ENCODE measurements around the gene EDNRA. TPM values are rescaled to one million over a fixed set of nuclear protein-coding genes. Genes with fewer than 3 reads are reported as not detected.

The EDNRA gene
- total RNA-seq, 2 donors from 2014 or later, result 10.8 to 22.2 TPM

DNA sequence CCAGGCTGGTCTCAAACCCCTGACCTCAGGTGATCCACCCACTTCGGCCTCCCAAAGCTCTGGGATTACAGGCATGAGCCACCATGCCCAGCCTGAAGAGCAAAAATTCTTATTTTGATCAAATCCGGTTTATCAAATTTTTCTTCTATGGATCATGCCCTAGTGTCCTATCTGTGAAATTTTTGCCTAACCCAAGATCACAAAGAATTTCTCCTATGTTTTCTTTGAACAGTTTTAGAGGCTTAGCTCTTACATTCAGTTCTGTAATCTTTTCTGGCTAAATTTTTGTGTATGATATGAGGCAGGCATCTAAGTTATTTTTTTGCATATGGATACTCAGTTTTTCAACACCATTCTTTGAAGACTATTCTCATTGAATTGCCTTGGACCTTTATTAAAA, 27.4 kb downstream of the EDNRA start:
- DNase-seq (ENCODE audit: low spot score), result no peak
- no peak for TF ChIP-seq CTCF (IDR thresholded peaks at IDR 0.05)
- no peaks in the 10 kb centered on the region for H3K27me3 ChIP-seq (replicated peaks; ENCODE audit: insufficient read depth)
- H3K4me1 ChIP-seq (ENCODE audit: control insufficient read depth in 1 of 2, low read depth in 2 of 2), result peaks cover 0 to 2% of the 10 kb centered on the region in 2 donors
- no peak for ATAC-seq (ENCODE audit: insufficient number of reproducible peaks, low FRiP score, low read depth)
- no peak overlapping the region for H3K27ac ChIP-seq
- H3K4me3 ChIP-seq, result no peak overlapping the region
- H3K9me3 ChIP-seq, result no peaks in the 10 kb centered on the region
- no peaks in the 10 kb centered on the region for H3K36me3 ChIP-seq

DNA sequence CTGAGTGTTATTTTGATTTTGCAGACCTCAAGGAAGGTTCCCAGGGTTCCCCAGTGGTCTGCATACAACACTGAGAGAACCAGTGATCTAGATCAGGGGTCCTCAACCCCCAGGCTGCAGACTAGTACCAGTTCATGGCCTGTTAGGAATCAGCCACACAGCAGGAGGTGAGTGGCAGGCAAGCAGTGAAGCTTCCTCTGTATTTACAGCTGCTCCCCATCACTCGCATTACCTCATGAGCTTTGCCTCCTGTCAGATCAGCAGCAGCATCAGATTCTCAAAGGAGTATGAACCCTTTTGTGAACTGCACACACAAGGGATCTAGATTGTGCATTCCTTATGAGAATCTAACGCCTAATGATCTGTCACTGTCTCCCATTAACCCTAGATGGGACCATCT, 28.5 kb downstream of the EDNRA start:
- DNase-seq (ENCODE audit: low spot score), result no peak
- Histone ChIP-seq H3K4me1 (ENCODE audit: control insufficient read depth in 1 of 2, low read depth in 2 of 2) (peaks cover 0 to 2% of the 10 kb centered on the region in 2 donors), H3K9me3 (no peaks in the 10 kb centered on the region), H3K4me3 (no peak overlapping the region), H3K27ac (no peak overlapping the region), H3K27me3 (replicated peaks; ENCODE audit: insufficient read depth) (no peaks in the 10 kb centered on the region), H3K36me3 (no peaks in the 10 kb centered on the region)
- no peak for TF ChIP-seq CTCF (IDR thresholded peaks at IDR 0.05)
- ATAC-seq (ENCODE audit: insufficient number of reproducible peaks, low FRiP score, low read depth), result no peak

DNA sequence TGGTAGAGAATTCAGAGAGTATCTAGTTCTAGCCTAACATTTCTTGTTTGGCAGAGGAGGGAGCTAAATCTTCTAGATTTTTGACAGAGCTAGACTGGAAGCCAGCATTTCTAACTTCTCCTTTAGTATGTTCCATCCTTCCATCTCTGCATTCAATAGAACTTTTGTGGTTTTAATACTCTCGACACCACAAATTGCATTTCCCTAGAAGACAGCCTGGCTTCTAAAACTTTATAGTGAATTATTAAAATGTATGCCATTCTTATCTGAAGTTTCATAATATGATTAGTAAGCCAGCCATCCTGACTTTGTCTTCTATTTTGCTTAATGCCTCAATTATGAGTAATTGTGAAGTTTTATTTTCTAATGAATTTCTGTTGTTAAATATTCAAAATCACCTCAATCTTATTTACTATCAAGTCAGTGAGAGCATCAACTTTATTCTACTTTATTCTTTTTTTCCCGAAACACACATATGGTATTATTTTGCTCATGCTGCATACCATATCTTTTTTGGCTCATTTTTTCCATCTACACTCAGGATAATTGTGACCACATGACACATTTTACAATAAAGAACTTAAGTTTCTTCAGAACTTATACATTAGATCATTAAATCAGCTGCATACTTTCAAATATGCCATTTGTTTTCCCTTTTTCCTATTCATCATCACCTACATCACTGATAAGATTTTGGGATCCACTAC, 30.2 kb downstream of the EDNRA start:
- no peak for TF ChIP-seq CTCF (IDR thresholded peaks at IDR 0.05)
- DNase-seq (ENCODE audit: low spot score) (no peak), ATAC-seq (ENCODE audit: insufficient number of reproducible peaks, low FRiP score, low read depth) (no peak)
- peaks cover 0 to 2% of the 10 kb centered on the region in 2 donors for H3K4me1 ChIP-seq (ENCODE audit: control insufficient read depth in 1 of 2, low read depth in 2 of 2)
- no peaks in the 10 kb centered on the region for H3K36me3 ChIP-seq
- H3K27me3 ChIP-seq (replicated peaks; ENCODE audit: insufficient read depth), result no peaks in the 10 kb centered on the region
- no peak overlapping the region for H3K4me3 ChIP-seq
- no peaks in the 10 kb centered on the region for H3K9me3 ChIP-seq
- no peak overlapping the region for H3K27ac ChIP-seq

- Histone ChIP-seq H3K9me3 (no peaks in the 10 kb centered on the region), H3K27ac (no peak overlapping the region), H3K36me3 (no peaks in the 10 kb centered on the region), H3K27me3 (replicated peaks; ENCODE audit: insufficient read depth) (no peaks in the 10 kb centered on the region), H3K4me1 (ENCODE audit: control insufficient read depth in 1 of 2, low read depth in 2 of 2) (peaks cover 4 to 6% of the 10 kb centered on the region in 2 donors), H3K4me3 (no peak overlapping the region)
- no peak for TF ChIP-seq CTCF (IDR thresholded peaks at IDR 0.05)
- DNase-seq (ENCODE audit: low spot score) (no peak), ATAC-seq (ENCODE audit: insufficient number of reproducible peaks, low FRiP score, low read depth) (no peak)
Observed at GRCh38 chr4:147513091-147513490, 32.2 kb downstream of the EDNRA start.

DNA sequence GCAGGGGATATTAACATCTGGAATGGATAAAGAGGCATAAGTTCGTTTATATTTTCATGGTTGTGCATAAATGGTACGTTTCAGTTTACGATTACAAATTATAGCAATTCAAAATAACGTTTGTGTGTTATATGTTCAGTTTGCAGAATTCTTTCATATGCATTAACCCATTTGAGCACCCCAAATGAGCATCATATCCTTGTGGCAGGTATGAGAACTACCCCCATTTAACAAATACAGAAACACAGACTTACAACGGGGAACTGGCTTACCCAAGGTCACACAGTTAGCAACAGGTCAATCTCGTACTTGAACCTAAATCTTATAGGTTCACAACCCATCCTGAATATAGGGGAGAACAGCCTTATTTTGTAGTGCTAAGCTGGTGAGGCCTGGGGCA, 33.1 kb downstream of the EDNRA start:
- Histone ChIP-seq H3K9me3 (no peaks in the 10 kb centered on the region), H3K36me3 (no peaks in the 10 kb centered on the region), H3K27me3 (replicated peaks; ENCODE audit: insufficient read depth) (no peaks in the 10 kb centered on the region), H3K27ac (no peak overlapping the region), H3K4me1 (ENCODE audit: control insufficient read depth in 1 of 2, low read depth in 2 of 2) (peaks cover 5 to 14% of the 10 kb centered on the region in 2 donors), H3K4me3 (no peak overlapping the region)
- no peak for DNase-seq (ENCODE audit: low spot score)
- ATAC-seq (ENCODE audit: insufficient number of reproducible peaks, low FRiP score, low read depth), result no peak
- no peak for TF ChIP-seq CTCF (IDR thresholded peaks at IDR 0.05)

Data from thoracic aorta (tissue), 2 donors.